Raji (cell line): ENCODE measurements around the gene KCNC3.
A peak's percentile ranks its signal among the peaks of the same experiment; 100 is the strongest.

Source experiments
- POLR2A ChIP-seq: IDR thresholded peaks from 2 replicates; pipeline ENCODE4 v1.6.1; 2011; ENCODE audit warnings: low read depth, low read length, control low read depth; ENCODE audit not compliant: insufficient read depth

KCNC3 gene

DNA sequence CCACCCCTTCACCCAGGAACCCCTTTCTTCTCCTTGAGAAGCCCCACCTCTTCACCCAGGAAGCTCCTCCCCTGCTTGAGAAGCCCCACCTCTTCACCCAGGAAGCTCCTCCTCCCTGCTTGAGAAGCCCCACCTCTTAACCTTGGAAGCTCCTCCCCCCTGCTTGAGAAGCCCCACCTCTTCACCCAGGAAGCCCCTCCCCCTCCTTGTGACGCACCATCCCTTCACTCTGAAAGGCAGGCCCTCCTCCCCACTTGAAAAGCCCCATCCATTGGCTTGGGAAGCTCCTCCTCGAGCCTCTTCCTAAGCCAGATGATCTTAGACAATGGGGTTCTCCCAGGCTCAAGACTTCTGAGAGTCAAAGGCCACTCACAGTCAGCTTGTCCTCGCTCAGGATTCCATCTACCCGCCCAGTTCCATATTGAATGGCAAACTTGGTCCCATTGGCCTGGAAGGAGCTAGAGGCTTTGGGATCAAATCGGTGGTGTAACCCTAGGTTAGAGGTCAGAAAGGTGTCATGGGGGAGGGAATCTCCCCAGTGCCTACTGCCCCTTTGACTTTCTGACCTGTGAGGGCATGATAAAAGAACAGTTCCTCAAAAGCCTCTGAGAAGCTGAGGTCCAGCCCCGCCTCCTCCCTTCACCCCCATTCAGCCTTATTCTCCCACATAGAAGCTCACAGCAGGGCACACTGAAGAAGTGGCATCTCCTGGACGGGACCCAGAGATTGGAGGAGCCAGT lies 32.3 kb upstream of the KCNC3 start:
- no peak for TF ChIP-seq POLR2A

DNA sequence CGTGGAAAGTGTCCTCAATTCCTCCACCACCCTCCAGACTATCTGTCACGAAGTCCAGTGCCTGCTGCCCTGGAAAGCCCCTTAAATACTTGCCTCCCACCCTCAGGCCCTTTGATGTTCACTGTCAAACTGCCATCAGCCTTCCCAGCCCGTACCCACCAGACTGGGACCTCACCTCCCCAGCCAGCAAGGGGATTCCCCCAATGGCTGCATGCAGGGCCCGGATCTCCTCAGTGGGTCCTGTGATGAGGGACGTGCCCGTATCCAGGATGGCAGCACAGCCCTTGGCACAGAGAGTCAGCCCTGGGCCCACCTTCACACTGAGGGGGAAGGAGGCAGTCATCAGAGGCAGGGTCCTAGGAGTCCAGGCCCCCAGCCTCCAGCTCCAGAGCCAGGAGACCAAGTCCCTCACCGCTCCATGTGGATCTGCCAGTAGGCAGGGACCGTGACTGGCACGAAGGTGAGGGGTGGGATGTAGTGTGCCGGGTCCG lies 30.2 kb upstream of the KCNC3 start:
- no peak for TF ChIP-seq POLR2A

GRCh38 chr19:50358483-50359327 lies 29.5 kb upstream of the KCNC3 start:
- TF ChIP-seq POLR2A, result peak; percentile 68

DNA sequence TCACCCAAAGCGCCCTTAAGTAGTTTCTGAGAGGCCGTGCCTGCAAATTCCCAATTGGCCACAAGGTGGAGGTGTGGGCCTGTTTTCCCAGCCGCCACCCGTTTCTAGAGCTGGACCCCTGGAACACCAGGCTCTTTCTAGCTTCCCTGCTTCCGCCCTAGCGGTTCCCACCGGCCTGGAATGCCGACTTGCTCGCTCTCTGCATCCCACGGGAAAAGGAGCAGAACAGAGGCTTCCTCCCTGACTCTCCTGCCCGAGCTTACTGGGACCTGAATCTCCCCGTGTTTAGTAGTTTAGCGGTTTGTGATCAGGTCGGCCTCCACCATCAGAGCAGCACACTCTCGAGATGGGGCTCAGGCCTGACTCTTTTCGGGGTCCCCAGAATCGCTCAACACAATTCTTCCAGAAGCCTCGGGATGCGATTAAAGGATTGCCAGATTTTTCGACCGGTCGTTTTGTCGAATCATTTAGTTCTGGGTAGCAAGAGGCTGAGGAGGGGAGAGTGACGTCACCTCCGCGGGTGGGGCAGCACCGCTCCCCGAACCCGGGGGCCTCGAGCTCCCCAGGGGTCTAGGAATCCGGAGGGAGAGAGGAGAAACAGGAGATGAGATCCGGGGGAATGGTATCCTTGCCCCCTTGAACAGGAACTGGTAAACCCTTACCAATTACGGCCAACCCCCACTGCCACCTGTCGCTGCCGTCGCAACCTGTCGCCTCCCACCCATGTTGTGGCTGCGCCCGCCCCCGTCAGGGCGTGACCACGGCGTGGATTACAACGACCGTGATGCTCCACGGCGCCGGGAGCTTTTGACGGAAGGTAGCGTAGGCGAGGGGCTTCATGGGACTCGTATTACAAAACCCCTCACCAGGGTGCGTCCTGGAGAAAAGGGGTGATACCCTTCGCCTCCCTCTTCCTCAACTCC lies 28.3 kb upstream of the KCNC3 start:
- TF ChIP-seq POLR2A, result peak; percentile 79

- TF ChIP-seq POLR2A, result no peak
Measured at GRCh38 chr19:50356691-50357177, 27.6 kb upstream of the KCNC3 start.

DNA sequence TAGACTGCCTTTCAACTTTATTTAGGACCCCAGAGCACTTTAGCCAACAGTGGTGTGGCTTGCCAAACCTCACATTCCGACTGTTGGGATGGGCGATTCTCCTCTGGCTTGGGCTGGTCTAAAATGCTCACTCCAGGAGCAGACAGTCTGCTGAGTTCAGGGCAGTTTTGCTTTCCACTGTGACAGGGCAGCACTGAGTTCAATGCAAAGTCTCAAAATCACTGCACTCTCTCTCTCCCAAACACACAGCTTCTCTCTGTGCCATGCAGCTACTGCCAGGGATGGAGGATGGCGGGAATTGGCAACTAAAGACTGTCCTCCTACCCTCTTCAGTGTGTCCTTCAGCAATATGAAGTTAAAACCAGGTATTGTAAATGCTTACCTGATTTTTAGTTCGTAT lies 23.1 kb upstream of the KCNC3 start:
- no peak for TF ChIP-seq POLR2A

DNA sequence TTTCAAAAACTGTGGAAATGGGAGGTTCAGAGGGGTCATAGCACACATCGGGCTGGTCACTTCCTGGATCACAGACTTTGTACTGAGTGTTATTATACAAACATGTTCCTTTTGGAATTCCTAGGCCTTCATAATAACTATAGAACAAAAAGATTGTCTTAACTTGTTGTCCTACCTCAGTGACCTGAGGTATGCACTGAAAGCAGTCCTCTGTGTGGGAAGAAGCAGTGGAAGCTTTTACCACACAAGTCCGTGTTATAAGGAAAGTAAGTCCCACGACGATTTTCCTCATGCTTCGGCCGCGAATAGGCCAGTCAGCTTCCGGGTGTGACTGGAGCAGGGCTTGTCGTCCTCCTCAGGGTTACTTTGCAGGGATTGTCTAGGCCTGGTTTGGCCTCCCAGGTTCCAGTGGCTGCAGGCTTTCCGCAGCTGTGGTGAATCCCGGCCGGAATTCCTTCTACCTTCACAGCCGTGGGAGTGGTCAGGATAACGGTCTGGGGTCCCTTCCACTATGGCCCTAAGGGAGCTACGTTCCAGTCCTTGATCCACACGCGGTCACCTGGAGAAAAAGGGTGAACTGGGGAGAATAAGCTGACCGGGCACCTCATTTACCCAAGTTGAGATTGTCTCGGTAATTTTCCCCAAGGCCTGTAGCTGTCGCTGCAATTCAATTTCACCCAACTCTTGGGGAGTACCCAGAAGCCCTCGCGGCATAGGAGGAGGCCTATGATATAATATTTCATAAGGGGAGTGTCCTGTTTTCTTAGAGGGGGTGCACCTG lies 20.3 kb upstream of the KCNC3 start:
- TF ChIP-seq POLR2A, result no peak

GRCh38 chr19:50344661-50345318 lies 15.6 kb upstream of the KCNC3 start:
- peak; percentile 94 for TF ChIP-seq POLR2A

DNA sequence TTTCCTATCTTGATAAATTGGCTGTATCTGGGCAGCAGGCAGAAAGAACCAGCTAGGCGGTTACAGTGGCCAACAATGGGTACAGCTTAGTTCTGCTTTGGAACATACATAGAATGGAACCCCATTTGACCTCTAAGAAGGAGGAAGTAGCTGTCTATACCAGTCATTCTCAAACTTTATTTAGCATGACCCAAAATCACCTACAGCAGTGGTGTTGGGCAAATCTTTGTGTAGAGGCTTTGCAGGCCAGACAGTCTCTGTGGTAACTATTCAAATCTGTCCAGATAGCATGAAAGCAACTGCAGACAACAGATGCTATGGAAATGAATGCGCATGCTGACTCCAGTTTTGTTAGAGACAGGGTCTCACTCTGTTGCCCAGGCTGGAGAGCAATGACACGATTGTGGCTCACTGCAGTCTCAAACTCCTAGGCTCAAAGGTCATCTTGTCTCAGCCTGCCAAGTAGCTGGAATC lies 12.0 kb upstream of the KCNC3 start:
- peak; percentile 79 for TF ChIP-seq POLR2A

GRCh38 chr19:50340331-50340730 lies 11.2 kb upstream of the KCNC3 start:
- no peak for TF ChIP-seq POLR2A

DNA sequence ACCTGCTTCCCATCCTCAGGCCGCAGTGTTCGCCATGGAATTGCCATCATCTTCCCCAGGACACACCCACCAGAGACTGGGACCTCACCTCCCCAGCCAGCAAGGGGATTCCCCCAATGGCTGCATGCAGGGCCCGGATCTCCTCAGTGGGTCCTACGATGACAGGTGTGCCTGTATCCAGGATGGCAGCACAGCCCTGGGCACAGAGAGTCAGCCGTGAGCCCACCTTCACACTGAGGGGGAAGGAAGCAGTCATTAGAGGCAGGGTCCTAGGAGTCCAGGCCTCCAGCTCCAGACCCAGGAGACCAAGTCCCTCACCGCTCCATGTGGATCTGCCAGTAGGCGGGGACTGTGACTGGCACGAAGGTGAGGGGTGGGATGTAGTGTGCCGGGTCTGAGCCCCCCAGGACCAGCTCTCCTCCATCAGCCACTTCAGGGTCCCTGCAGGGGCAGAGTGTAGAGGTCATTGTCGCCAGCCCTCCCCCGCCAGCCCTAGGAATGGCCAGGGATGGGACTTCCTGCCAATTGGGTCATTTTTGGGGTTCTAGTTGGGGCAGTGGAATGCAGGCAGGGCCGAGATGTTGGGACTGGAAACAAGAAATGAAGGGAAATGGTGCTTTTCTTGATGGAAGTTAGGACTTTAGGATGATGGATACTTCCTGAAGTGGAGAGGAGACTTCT lies 5.7 kb upstream of the KCNC3 start:
- 0 out of 2 replicates have a peak, but pooled peaks have one; percentile 11 for TF ChIP-seq POLR2A

GRCh38 chr19:50333737-50334617 lies 4.8 kb upstream of the KCNC3 start:
- no peak for TF ChIP-seq POLR2A
